ENCODE results near the gene LAYN. TPM values are rescaled to one million over a fixed set of nuclear protein-coding genes. Genes with fewer than 3 reads are reported as not detected.

The LAYN gene
- total RNA-seq, 1 experiment from 2014 or later = not detected

DNA sequence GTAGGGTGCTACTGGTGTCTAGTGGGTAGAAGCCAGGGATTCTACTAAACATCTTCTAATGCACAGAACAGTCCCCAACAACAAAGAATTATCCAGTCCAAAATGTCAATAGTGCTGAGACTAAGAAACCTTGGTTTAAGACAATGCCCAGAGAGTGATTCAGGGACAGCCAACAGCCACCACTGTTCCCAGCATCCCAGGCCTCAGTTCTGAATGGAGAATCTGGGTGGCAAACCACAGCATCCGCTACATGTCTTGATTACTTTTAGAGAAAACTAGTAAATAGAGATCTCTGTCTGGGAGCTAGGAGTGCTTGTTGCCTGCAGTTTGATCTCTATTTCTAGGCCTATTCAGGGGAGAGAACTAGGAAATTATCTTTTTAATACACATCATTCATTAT lies 40.8 kb downstream of the LAYN start:
- in situ Hi-C loops (cut with HindIII; ENCODE audit: low pct_unique_long_range_greater_than_20kb, low sequenced_read_pairs) = no loop called here

DNA sequence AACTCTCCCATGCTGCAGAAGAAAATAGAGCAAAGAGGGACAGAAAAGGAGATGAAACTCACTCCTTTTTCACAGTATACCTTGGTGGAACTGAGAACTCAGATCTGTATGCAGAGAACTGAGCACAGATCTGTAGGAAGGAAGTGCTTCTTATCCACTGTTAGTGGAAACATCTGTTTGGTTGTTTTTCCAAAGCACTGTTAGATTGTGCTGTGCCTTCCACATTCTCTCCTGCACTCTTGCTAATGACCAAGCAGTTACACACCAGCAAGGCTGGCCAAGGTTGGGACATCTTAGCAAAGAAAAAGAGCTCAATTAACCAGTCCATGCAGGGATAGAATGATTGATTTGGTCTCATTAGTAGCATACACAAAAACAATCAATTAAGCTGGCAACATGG lies 41.6 kb downstream of the LAYN start:
- in situ Hi-C loops (cut with HindIII; ENCODE audit: low pct_unique_long_range_greater_than_20kb, low sequenced_read_pairs) = no loop called here
- DNase-seq (ENCODE audit: low read depth) = no peak

More for the DNA sequence above, 40.8 kb downstream of the LAYN start:
- DNase-seq (ENCODE audit: low read depth) = no peak

DNA sequence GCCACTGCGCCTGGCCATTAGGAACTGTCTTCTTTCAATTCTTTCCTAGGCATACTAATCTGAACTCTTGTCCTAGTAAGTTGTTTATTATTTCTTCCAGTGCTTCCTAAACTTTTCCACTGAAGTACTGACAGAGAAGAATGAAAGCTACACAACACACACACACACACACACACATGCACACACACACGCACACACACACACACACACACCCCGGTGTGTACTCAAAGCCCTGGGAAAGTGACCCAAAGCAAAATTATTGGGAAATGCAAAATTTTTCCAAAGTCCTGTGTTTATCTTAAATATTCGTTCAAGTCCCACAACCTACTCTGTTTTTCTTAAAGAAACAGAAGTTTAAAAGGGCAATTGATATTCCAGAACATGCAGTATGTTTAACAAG lies 42.4 kb downstream of the LAYN start:
- no peak for DNase-seq (ENCODE audit: low read depth)
- in situ Hi-C loops (cut with HindIII; ENCODE audit: low pct_unique_long_range_greater_than_20kb, low sequenced_read_pairs) = no loop called here

DNA sequence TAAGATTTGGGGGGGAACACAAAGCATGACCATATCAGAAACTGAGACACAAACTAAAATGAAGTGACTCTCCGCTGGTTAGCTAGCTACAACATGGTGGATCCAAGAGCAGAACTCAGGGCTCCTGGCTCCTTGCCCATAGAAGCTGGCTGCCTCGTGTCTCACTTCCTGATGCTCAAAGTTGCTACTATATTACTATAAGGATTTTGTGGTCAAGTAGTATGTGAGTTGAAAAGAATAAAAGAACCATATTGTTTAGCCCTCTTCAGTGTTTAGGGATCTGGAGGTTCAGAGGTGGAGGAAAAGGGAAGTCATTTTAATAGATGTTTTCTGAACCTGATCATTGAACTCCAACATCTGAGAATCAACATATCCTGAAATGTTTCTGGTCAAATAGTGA lies 44.9 kb downstream of the LAYN start:
- in situ Hi-C loops (cut with HindIII; ENCODE audit: low pct_unique_long_range_greater_than_20kb, low sequenced_read_pairs) = no loop called here
- DNase-seq (ENCODE audit: low read depth) = no peak

DNA sequence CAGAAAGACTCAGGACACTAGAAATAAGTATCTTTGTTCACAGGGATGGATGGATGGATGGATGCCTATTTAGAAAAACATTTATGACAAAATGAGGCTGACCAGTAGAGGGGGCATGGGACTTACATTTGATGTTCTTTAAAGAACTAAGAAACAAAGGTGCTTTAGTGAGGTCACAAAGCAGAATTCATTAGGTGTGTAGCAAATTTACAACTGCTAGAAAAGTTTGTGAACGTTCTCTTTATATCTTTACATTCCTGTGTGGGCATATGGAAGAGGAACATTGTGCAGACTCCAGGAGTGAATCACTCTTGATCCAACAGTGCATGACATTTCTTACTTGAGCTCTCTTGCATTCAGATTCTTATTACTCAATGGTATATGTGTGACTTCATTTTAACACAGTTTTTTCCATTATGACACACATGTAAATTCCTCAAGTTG lies 45.9 kb downstream of the LAYN start:
- DNase-seq (ENCODE audit: low read depth) = peak; percentile 35
- in situ Hi-C loops (cut with HindIII; ENCODE audit: low pct_unique_long_range_greater_than_20kb, low sequenced_read_pairs) = no loop called here

DNA sequence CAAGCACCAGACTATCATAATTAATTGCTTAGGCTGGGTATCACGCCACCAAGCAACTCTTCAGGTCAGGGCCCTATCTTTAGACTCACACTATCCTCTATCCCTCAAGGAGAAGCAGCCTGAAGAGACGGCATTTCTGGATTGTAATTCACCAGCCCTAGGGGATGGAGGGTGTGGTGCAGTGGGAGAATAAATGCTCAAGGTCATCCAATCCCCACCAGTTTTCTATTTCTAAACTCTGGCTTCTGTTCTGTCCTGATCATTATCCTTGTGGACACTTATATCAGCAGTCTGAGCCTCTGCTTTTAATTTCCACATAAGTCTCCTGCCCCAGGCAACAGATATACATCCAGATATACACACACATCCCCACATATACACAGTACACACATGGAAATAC lies 48.6 kb downstream of the LAYN start:
- no peak for DNase-seq (ENCODE audit: low read depth)
- in situ Hi-C loops (cut with HindIII; ENCODE audit: low pct_unique_long_range_greater_than_20kb, low sequenced_read_pairs) = no loop called here

DNA sequence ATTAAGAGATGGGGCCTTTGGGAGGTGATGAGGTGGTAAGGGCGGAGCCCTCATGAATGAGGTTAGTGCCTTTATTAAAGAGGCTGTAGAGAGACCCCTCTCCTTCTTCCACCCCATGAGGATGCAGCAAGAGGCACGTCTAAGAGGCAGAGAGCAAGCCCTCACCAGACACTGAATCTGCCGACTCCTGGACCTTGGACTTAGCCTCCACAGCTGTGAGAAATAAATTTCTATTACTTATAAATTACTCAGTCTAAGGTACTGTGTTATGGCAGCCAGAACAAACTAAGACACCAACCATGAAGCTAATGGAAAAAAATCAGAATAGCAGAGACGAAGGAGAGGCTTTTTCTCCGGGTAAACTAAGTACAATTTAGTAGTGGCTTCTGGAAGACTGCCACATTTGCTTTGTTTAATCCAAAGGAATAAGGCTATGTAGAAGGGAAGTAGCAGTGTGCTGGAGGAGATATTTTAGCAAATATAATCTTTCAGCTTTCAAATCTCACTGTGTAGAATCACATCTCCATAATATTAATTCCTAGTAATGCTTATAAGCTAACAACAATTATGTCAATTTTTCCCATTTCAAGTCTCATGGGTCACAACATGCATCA lies 49.5 kb downstream of the LAYN start:
- in situ Hi-C loops (cut with HindIII; ENCODE audit: low pct_unique_long_range_greater_than_20kb, low sequenced_read_pairs) = no loop called here

DNA sequence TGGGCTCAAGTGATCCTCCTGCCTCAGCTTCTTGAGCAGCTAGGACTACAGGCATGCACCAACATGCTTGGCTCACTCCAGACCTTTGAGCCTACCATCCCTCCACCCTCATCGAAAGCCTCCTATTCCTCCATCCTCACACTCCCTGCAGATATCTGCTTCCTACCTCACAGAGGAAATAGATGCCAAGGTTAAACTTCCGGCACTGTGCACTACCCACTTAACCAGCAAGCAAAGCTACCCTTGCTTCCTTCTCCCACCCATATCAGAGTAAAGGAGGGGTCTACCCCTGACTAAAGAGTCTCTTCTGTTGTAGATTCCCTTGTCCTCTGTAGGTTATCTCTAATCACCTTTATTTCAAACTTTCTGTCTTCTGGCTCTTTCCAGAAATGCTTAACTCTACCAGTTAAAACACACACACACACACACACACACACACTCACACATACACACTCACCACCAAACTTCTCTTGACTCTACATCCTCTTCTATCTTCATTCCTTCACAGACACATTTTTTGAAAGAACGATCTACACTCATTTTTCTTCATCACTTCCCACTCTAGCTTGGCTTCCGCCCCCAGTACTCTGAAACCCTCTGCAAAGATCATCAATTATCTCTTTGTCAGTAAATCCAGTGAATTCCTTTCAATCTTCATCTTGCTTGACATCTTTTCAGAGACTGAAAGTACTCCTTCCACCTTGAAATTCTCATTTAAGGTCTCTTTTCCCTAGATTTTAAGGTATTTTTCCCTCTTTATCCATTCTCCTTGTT lies 50.9 kb downstream of the LAYN start:
- DNase-seq (ENCODE audit: low read depth) = no peak
- in situ Hi-C loops (cut with HindIII; ENCODE audit: low pct_unique_long_range_greater_than_20kb, low sequenced_read_pairs) = no loop called here

More for the DNA sequence above, 49.5 kb downstream of the LAYN start:
- DNase-seq (ENCODE audit: low read depth) = no peak

DNA sequence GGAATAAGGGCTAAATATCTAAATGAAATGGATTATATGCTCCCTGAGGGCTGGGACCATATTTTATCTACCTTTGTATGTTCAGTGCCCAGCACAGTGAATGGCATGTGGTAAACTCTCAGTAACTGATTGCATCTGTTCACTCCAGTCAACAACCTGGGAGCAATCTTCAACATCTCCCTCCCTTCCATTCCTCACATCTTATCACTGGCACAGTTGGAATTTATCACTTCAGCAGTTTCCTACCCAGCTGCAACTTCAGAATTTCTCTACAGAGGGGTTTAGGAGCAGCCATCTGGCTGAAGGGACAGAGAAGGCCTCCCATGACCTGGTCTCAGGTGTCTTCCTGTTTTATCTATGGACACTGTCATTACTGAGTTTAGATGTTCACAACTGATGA lies 52.0 kb downstream of the LAYN start:
- DNase-seq (ENCODE audit: low read depth) = no peak
- in situ Hi-C loops (cut with HindIII; ENCODE audit: low pct_unique_long_range_greater_than_20kb, low sequenced_read_pairs) = no loop called here

DNA sequence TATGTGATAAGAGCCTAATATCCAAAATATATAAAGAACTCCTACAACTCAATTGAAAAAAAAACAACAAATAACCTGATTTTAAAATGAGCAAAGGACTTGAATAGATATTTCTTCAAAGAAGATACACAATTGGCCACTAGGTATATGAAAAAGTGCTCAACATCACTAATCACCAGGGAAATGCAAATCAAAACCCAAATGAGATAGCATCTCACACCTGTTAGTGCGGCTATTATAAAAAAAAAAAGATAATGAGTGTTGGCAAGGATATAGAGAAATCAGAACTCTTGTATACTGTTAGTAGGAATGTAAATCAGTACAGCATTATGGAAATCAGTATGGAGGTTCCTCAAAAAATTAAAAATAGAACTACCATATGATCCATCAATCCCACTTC lies 55.8 kb downstream of the LAYN start:
- DNase-seq (ENCODE audit: low read depth) = no peak
- in situ Hi-C loops (cut with HindIII; ENCODE audit: low pct_unique_long_range_greater_than_20kb, low sequenced_read_pairs) = no loop called here

DNA sequence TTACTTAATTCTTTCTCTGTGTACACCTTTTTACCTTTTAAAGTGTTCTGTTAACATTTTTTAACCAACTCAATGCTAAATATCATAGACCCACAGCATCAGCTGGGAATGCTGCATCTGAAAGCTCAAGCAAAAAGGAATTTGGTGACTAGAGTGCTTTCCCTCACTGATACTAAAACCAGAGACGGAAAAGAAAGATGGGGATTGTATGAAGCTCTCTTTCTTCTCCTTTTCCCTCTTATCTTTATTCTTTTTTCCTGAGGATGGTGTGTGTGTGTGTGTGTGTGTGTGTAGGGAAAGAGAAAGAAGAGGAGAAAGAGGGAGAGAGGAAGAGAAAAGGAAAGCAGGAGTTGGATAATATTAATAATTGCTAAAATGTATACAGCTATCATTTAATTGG lies 57.6 kb downstream of the LAYN start:
- in situ Hi-C loops (cut with HindIII; ENCODE audit: low pct_unique_long_range_greater_than_20kb, low sequenced_read_pairs) = no loop called here
- DNase-seq (ENCODE audit: low read depth) = no peak

DNA sequence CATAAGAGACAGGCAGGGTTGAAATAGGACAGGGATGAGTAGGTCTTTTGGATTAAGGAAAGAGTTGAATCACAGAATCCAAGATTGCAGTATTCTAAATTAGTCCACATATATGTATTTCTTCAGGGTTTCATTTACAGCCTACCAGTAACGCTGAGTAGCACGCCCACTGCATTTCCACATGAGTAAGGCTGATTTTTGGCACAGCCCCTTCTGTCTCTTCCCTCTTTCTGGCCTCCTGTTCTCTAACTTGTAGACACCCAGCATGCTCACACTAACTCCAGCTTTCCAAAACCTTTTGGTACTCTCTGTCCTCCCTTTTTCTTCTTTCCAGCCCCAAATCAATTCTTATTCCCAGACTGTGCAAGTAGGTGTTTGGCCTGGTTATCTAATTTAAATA lies 58.0 kb downstream of the LAYN start:
- DNase-seq (ENCODE audit: low read depth) = no peak
- in situ Hi-C loops (cut with HindIII; ENCODE audit: low pct_unique_long_range_greater_than_20kb, low sequenced_read_pairs) = no loop called here

DNA sequence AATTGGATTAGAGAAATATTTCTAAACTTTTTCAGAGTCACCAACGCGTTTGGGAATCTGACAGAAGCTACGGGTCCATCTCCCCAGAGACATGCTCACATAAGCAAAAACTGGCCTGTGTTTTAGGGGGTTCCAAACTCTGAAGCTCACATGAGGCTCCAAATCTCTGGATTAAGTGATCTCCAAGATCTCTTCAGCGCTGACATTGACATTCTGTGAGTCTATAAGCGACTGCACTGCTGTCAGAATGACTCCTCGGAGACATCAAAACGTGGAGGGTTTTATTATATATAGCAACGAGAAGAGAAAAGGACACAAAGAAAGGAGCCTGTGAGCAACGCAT lies 61.1 kb downstream of the LAYN start:
- in situ Hi-C loops (cut with HindIII; ENCODE audit: low pct_unique_long_range_greater_than_20kb, low sequenced_read_pairs) = no loop called here
- no peak for DNase-seq (ENCODE audit: low read depth)

DNA sequence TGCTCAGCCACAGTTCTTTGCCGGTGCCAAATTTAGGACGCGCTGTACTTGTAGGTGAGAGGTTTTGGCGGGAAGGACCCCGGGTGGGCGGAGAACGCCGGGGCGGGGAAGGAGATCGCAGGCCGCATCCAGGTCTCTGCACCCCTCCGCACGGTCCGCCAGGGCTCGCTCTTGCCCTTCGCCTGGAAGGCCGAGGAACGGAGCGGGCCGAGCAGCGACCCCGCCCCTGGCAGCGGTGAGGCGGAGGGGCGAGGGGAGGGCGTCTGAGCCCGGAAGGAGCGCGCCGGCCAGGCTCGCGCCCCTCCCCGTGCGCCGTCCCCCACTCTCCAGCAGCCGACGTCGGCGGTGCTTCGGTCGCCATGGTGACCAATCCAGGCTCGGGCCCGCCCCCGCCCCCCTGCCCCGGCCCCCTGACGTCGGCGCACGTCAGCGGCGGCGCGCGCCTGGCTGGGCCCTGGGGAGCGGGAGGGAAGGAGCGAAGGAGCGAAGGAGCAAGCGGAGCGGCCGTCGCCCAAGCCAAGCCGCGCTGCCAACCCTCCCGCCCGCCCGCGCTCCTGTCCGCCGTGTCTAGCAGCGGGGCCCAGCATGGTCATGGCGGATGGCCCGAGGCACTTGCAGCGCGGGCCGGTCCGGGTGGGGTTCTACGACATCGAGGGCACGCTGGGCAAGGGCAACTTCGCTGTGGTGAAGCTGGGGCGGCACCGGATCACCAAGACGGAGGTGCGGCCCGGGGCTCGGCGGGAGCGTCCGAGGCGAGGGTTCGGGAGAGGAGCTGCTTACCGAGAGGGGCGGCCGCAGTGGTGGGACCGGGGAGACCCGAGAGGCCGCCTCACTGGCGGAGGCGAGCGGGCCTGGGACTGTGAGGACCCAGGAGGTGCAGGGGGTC lies 61.7 kb downstream of the LAYN start, which contains the start of gene SIK2:
Gene SIK2 (plus strand): TSS at position 471 of the 886 bp plus-strand sequence. CDS start 115 bp downstream, at position 586.
- DNase-seq (ENCODE audit: low read depth) = peak; percentile 94
- in situ Hi-C loops (cut with HindIII; ENCODE audit: low pct_unique_long_range_greater_than_20kb, low sequenced_read_pairs) = no loop called here

DNA sequence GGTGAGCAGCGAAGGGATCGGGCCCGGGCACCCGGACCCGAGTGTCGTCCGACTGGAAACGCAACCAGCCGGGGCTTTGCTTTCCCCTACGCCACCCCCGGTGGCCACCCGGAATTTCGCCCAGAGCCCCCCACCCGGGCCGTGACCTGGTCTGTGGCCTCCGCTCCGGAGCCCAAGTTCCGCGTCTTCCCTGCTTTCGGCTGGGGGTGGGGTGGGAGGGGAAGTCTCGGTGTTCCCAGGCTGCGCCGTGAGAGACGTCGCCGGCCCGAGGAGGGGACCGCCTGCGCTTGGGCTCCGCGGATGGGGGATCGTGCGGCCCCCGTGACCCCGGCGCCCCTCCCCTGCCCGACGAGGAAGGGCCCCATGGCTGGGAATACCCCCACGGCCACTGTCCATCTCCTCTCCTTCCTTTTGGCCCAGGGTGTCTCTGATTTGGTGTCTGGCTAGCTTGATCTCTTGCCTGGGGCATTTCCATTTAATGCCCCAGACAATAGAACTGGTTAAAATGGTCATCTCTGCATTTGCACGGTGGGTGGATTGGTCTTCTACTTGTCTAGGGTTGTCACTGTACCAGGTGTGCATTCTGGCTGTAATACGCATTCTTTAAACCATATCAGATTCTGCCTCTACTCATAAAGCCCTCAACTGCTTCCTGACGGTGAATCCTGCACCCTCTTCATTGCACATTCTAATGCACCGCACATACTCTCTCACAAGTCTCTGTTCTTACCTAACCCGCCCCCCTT lies 62.5 kb downstream of the LAYN start:
- in situ Hi-C loops (cut with HindIII; ENCODE audit: low pct_unique_long_range_greater_than_20kb, low sequenced_read_pairs) = no loop called here
- DNase-seq (ENCODE audit: low read depth) = peak; percentile 19

DNA sequence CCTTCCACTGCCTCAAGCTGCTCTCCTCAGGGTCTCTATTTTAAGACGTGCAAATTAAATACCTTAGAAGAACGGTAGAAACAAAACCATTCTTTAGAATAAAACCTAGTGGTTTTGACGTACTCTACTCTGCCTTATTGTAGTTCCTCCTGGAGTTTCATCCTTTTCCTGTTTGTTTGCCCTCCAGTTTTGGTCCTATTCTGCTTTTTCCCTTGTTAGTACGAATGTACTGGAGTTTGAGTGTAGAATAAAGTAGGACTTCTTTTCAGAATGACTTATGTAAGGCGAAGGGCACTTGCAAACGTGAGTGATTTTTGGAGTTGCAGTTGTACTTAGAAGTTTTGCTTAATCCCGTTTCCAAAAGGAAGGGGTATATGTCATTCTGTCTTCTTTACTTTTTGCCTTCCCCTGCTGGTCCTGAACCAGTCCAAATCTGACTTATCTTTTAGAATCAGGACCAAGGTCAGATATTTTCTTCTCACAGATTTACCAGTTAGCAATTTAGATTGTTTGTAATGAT lies 63.2 kb downstream of the LAYN start:
- no peak for DNase-seq (ENCODE audit: low read depth)

DNA sequence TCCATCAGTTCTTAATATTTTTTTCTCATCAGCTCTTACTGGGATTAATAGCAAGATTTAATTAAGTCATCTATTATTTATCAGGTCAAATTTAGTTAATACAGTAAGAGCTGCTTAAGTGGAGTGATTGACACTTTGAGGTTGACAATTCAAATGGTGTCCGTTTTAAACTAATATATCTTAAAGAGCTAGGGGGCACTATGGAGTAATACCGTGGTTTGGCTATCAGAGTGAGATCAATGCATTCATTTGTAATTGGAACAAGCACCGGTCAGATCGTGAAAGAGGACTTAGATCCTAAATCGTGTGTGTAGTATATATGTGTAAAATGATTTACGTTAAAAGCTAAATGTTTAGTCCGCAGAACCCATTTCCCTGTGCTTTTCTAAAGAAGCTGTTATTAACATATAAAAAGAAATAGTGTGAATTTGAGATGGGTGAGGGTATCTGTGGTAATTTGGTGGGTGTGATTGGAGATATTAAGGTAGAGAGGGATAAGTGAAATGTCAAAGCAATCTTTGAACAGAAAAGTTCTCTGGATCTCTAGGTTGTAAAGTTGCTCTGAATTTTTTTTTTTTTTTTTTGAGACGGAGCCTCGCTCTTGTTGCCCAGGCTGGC lies 64.0 kb downstream of the LAYN start:
- DNase-seq (ENCODE audit: low read depth) = peak; percentile 33
- in situ Hi-C loops (cut with HindIII; ENCODE audit: low pct_unique_long_range_greater_than_20kb, low sequenced_read_pairs) = no loop called here

More for the DNA sequence above, 63.2 kb downstream of the LAYN start:
- in situ Hi-C loops (cut with HindIII; ENCODE audit: low pct_unique_long_range_greater_than_20kb, low sequenced_read_pairs) = no loop called here

DNA sequence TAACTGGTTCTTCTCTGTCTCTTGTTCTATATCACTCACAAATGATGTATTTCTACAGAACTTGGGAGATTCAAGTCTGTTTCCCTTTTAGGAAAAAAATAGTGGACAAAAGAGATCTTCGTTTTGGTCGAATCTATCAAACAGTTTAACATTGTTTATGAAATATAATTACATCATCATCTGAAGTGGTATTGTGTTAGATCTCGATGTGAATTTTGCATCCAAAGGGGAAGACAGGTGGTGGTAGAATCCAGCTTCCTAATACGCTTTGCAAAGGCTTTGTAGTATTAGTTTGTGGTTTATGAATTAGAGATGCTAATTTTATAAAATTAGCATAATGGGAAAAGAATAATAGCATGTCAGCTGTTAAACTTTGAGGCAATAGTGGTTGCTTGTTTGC lies 65.2 kb downstream of the LAYN start:
- in situ Hi-C loops (cut with HindIII; ENCODE audit: low pct_unique_long_range_greater_than_20kb, low sequenced_read_pairs) = no loop called here
- DNase-seq (ENCODE audit: low read depth) = no peak

Data from Caki2 (cell line).